HG03045 (cell line): ENCODE measurements around the gene ARID1A.
A peak's percentile ranks its signal among the peaks of the same experiment; 100 is the strongest.
"Not testable (repeated sequence)": the region's sequence is repeated elsewhere in the genome, so short reads cannot be mapped to it uniquely, and the experiment has no call there.

Source experiments
- ATAC-seq: cut with Tn5 transposase; IDR thresholded peaks from one replicate; pipeline ENCODE4 v1.9.1; 2021; ENCODE audit warnings: mild to moderate bottlenecking, moderate library complexity; ENCODE audit not compliant: unreplicated experiment

ARID1A gene

GRCh38 chr1:26695356-26696118 lies at the start of gene ARID1A:
ARID1A (plus strand) TSS chr1:26696015; CDS start chr1:26696404, 389 bp downstream.
- ATAC-seq: peak; percentile 40

GRCh38 chr1:26664802-26665201 lies 31.0 kb upstream of the ARID1A start:
- ATAC-seq: no peak

DNA sequence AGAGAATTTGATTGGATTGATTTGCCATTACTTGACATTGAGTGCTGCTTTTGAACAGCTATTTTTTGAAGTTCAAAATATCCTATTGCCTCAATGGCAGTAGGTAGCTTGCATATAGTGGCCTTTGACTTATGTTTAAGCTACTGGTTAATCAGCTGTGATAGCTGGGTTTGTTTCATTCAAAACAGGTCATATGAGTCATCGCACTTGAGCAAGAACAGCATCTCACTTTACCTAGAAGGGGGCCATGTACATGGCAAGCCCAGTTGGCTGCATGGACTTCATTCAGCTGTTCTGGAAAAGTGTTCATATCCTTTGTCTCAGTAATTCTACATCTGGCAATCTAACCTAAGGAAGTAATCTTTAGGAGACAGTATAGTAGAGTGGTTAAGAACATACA lies 29.0 kb upstream of the ARID1A start:
- no peak for ATAC-seq

DNA sequence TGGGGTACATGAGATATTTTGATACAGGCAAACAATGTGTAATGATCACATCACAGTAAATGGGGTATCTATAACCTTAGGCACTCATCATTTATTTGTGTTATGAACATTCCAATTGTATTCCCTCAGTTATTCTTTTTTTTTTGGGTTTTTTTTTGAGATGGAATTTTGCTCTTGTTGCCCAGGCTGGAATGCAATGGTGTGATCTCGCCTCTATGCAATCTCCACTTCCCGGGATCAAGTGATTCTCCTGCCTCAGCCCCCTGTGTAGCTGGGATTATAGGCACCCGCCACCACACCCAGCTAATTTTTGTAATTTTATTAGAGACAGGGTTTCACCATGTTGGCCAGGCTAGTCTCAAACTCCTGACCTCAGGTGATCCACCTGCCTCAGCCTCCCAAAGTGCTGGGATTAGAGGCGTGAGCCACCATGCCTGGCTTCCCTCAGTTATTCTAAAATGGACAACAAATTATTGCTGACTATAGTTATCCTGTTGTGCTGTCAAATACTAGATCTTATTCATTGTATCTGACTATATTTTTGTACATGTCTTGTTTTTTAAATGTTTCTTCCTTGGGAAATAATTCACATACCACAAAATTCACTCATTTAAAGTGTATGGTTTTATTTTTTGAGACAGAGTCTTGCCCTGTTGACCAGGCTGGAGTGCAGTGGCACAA lies 27.6 kb upstream of the ARID1A start:
- not testable (repeated sequence) for ATAC-seq

DNA sequence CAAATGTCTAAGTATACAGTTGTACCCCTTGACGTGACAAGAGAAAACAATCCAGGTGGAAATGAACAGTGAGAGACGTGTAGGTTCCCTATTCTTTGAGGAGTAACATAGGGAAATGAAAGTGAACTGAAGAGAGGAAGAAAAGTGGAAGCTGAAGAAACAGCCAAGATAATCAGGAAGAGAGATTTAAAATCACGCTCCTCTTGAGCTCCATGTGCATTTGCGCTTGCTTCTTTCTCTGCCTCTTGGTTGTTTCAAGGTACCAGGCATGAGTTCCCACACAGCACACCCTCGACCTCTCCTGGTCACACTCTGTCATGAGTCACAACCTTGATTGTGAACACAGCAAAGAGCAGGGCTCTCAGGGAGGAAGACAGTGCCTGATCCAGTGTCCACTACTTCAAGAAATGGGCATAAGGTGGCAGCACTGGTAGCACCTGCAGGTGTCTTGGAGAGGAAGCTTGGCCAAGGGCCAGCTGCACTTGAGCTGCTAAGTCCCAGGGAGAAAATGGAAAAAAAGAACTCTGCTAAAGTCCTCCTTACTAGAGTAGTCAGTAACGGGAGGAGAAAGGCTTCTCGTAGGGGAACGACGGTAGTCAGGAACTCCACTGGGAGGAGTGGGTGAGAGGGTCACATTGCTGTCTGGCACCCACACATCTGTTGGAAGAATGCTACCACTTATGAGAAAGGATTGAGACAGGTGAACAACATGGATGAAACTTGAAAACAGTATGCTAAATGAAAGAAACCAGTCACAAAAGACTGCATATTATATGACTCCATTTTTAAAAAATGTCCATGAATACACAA lies 18.3 kb upstream of the ARID1A start:
- no peak for ATAC-seq

- ATAC-seq: no peak
Measured at GRCh38 chr1:26684763-26685508, 10.9 kb upstream of the ARID1A start.

DNA sequence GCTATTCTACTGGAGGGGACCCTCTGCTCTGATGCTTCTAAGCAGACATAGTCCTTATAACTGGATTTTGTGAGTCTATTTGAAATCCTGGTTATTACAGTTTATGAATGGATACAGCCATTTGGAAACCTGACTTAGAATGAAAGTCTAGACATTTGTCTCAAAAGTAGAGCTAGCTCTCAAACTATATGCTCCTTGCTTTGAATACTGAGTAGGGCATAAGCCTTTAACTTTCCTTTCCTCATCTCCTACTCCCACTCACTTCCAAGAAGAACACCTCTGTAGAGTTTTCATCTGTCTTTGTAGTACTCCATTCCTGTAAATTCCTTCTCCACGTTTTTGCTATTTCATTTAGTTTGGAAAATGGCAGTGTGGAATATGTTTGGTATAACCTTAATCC lies 9.0 kb upstream of the ARID1A start:
- ATAC-seq: no peak

DNA sequence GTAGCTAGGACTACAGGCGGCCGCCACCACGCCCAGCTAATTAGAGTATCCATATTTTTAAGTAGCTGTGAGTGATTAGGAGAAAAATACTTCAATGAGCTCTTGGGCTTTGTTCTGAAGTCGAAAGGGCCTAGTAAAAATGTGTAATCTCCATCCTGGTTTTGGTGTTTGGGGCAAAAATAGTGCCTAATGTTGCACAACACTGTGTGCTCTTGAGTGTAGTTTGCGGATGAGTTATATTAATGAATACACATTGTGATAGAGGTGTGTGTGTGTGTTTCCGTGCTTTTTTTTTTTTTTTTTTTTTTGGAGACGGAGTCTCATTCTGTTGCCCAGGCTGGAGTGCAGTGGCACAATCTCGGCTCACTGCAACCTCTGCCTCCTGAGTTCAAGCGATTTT lies 6.3 kb upstream of the ARID1A start:
- ATAC-seq: no peak

- no peak for ATAC-seq
Measured at GRCh38 chr1:26690157-26690556, 5.7 kb upstream of the ARID1A start.

DNA sequence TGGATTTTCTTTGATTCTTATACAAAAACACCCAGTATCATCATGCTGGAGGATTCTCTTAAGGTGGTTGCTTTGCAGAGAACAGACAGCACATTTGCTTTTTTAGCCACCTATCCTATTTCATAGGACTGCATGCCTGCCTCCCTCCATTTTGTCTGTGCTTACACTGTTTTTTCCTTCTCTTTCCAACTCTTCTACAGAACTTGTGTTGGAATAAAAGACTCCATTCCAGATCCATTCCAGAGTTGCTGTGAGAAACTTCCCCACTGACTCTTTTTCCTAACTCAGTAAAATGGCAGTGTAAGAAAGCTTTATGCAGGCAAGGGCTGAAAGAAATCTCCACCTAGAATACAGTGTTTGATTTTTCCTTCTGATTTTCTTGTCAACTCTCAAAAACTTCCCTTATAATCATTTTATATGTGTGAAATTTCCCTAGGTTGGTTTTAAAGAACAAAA lies 5.2 kb upstream of the ARID1A start:
- ATAC-seq: no peak

- ATAC-seq: no peak
Measured at GRCh38 chr1:26692211-26692792, 3.5 kb upstream of the ARID1A start.

DNA sequence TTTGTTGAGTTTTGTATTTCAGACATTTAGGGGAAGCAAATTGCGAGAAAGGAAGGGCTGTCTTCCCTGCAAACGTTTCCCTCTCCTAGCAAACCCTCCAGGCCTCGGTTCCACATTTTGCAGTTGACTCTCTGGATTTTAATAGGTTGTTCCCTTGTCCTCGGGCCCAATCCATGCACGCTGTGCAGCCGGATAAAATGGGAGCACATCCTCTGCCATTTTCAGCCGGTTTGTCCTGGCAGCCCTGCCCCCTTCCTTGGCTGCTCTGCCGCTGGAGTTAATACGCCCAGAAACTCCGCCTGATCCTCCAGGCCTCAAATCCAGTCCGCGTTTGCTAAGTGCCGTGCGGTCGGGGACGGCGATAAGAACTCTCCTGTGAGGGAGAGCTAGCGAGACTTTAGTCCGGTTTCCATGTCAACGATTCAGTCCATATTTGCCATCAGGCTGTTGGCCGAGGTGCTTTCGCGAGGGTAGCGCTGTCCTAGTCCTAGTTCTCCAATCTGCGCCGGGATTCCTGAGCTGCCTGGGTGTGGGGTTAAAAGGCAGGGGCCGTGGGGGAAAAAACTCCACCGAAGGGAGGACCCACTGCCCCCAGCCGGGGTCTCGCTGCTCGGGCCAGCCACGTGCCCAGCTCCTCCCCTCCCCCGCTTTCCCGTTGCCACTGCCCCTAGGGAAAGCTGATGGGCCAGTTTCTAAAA lies 2.9 kb upstream of the ARID1A start:
- ATAC-seq: peak; percentile 32

DNA sequence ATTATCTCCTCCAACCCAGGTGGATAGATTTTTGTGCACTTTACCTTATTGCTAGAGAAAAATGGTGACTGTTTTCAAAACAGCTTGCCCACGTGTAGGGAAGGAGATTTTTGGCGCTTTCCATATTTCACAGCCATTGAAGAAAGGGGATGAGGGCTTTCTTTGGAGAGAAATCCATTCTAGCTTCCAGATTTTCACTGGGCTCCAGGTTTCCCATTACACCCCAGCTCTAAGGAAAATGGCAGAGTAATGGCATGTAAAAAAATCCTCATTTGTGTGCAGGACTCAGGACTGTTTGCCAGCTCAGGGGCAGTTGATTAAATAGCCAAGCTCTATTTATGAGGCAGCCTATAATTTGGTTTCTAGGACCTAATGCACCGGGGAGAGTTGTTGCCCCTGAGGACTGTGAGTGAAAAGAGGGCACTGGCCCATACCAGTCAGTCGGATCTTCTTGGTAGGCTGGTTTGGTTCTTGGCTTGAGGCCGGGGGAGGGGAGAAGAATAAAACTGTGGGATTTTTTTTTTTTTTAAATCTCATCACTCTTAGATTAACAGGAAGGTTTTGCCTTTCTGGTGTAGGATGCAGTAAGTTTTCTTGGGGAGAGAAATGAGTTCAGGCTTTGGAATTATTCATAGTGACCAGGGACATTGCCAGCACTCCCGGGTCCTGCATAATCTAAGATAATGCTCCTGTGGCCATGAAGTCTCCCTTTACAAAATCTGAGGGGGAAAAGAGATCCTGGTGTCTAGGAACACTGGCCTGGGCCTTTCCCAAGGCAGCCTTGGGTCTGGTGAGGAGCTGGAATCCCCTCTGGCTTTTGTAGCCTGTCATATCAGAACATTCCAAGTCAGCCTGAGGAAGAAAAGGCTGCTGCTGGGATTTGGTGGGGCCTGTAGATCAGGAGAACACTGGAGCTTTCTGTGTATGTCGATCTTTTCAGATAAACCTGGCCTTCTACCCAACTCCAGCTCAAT lies 1.9 kb upstream of the ARID1A start:
- no peak for ATAC-seq

GRCh38 chr1:26694638-26695355 lies 1.0 kb upstream of the ARID1A start:
- no peak for ATAC-seq

GRCh38 chr1:26696119-26696653 lies 371 bp downstream of the ARID1A start:
- peak; percentile 1 for ATAC-seq

GRCh38 chr1:26696654-26697430 lies 1.0 kb downstream of the ARID1A start:
- ATAC-seq: no peak

- ATAC-seq: no peak
Measured at GRCh38 chr1:26697431-26697977, 1.7 kb downstream of the ARID1A start.
